ENCODE data around the gene GRM8. TPM values are rescaled to one million over a fixed set of nuclear protein-coding genes. Genes with fewer than 3 reads are reported as not detected.
"Not testable (repeated sequence)": the region's sequence is repeated elsewhere in the genome, so short reads cannot be mapped to it uniquely, and the experiment has no call there.

The GRM8 gene
- total and polyA plus RNA-seq, 4 donors, result 0.28 to 4.9 (median 2.8) TPM

GRCh38 chr7:126682176-126682575 lies 570.6 kb downstream of the GRM8 start:
- Histone ChIP-seq H3K4me1 (ENCODE audit: control insufficient read depth in 4 of 4, insufficient read depth in 4 of 4, low read length in 3 of 4) (no peaks in the 10 kb centered on the region), H3K4me3 (ENCODE audit: low read depth in 1 of 3, low read length in 3 of 3) (no peak overlapping the region), H3K36me3 (ENCODE audit: control insufficient read depth in 4 of 4, insufficient read depth in 3 of 4, low read depth in 1 of 4, low read length in 3 of 4) (no peaks in the 10 kb centered on the region), H3K9ac (ENCODE audit: low read depth in 1 of 2, low read length in 2 of 2) (no peak overlapping the region), H3K27ac (ENCODE audit: low read depth in 1 of 2, low read length in 2 of 2) (no peak overlapping the region), H3K9me3 (ENCODE audit: control insufficient read depth in 4 of 4, low read length in 3 of 4) (no peaks in the 10 kb centered on the region), H3K27me3 (ENCODE audit: control insufficient read depth in 4 of 4, insufficient read depth in 4 of 4, low read length in 3 of 4) (no peaks in the 10 kb centered on the region)
- TF ChIP-seq FOXA1 (IDR thresholded peaks at IDR 0.05) (no peak), REST (IDR thresholded peaks at IDR 0.05) (no peak), EGR1 (IDR thresholded peaks at IDR 0.05; ENCODE audit: low read depth in 2 of 2) (no peak), GABPA (IDR thresholded peaks at IDR 0.05 in 1 of 2, conservative IDR thresholded peaks at IDR 0.05 in 1 of 2) (no peak), RXRA (IDR thresholded peaks at IDR 0.05) (no peak), YY1 (IDR thresholded peaks at IDR 0.05) (no peak), TAF1 (conservative IDR thresholded peaks at IDR 0.05) (no peak), JUND (IDR thresholded peaks at IDR 0.05) (no peak), HNF4G (IDR thresholded peaks at IDR 0.05) (no peak), ATF3 (IDR thresholded peaks at IDR 0.05) (no peak), SP1 (IDR thresholded peaks at IDR 0.05) (no peak), HNF4A (conservative IDR thresholded peaks at IDR 0.05) (no peak), RAD21 (IDR thresholded peaks at IDR 0.05) (no peak), FOXA2 (IDR thresholded peaks at IDR 0.05) (no peak), NR2F2 (IDR thresholded peaks at IDR 0.05) (no peak)
- TF ChIP-seq, protein P1, sequence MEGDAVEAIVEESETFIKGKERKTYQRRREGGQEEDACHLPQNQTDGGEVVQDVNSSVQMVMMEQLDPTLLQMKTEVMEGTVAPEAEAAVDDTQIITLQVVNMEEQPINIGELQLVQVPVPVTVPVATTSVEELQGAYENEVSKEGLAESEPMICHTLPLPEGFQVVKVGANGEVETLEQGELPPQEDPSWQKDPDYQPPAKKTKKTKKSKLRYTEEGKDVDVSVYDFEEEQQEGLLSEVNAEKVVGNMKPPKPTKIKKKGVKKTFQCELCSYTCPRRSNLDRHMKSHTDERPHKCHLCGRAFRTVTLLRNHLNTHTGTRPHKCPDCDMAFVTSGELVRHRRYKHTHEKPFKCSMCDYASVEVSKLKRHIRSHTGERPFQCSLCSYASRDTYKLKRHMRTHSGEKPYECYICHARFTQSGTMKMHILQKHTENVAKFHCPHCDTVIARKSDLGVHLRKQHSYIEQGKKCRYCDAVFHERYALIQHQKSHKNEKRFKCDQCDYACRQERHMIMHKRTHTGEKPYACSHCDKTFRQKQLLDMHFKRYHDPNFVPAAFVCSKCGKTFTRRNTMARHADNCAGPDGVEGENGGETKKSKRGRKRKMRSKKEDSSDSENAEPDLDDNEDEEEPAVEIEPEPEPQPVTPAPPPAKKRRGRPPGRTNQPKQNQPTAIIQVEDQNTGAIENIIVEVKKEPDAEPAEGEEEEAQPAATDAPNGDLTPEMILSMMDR (IDR thresholded peaks at IDR 0.05; ENCODE audit: low read depth, low read length, missing input control), result no peak
- TF ChIP-seq, protein P2, sequence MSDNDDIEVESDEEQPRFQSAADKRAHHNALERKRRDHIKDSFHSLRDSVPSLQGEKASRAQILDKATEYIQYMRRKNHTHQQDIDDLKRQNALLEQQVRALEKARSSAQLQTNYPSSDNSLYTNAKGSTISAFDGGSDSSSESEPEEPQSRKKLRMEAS (IDR thresholded peaks at IDR 0.05), result no peak
- TF ChIP-seq, protein P3, sequence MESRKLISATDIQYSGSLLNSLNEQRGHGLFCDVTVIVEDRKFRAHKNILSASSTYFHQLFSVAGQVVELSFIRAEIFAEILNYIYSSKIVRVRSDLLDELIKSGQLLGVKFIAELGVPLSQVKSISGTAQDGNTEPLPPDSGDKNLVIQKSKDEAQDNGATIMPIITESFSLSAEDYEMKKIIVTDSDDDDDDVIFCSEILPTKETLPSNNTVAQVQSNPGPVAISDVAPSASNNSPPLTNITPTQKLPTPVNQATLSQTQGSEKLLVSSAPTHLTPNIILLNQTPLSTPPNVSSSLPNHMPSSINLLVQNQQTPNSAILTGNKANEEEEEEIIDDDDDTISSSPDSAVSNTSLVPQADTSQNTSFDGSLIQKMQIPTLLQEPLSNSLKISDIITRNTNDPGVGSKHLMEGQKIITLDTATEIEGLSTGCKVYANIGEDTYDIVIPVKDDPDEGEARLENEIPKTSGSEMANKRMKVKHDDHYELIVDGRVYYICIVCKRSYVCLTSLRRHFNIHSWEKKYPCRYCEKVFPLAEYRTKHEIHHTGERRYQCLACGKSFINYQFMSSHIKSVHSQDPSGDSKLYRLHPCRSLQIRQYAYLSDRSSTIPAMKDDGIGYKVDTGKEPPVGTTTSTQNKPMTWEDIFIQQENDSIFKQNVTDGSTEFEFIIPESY (IDR thresholded peaks at IDR 0.05), result no peak
- DNase-seq (ENCODE audit: low spot score), result no peak

- WGBS, result 95% methylated on average over 1 of the region's 1 CpG
- not testable (repeated sequence) for H3K4me3 ChIP-seq (ENCODE audit: low read depth in 1 of 3, low read length in 3 of 3); H3K36me3 ChIP-seq (ENCODE audit: control insufficient read depth in 4 of 4, insufficient read depth in 3 of 4, low read depth in 1 of 4, low read length in 3 of 4); H3K4me1 ChIP-seq (ENCODE audit: control insufficient read depth in 4 of 4, insufficient read depth in 4 of 4, low read length in 3 of 4); H3K9ac ChIP-seq (ENCODE audit: low read depth in 1 of 2, low read length in 2 of 2); H3K9me3 ChIP-seq (ENCODE audit: control insufficient read depth in 4 of 4, low read length in 3 of 4); H3K27me3 ChIP-seq (ENCODE audit: control insufficient read depth in 4 of 4, insufficient read depth in 4 of 4, low read length in 3 of 4); DNase-seq (ENCODE audit: low spot score); H3K27ac ChIP-seq (ENCODE audit: low read depth in 1 of 2, low read length in 2 of 2)
Observed at GRCh38 chr7:126668762-126669161, 584.0 kb downstream of the GRM8 start.
